Measurements from ENCODE around the gene SIGLEC12.

DNA sequence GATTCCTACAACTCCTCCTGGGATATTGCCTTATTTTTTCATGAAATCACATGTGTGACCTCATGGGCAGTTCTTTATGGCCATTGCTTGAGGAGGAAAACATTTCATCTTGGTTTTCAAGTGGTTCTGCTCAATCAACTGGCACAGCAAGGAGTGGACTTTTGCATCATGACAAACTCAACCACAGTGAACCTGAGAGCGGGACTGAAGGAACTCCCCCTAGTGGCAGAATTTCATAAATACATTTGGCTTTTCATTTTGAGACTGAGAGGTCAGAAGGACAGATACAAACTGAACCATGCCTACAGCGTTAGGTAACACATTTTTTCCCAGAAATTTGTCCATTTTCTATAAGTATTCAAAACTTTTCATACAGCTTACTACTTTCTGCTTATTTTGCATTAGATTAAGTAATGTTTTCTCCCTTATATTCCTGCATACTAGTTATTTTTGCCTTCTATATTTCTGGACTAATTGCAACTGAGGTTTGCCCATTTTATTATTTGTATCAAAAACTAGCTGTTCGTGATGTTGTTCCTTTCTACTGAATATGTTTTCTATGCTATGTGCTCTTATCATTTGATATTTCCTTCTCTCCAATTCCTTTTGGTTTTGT is 13.4 kb upstream of the SIGLEC12 start:
- TF ChIP-seq, protein P1, sequence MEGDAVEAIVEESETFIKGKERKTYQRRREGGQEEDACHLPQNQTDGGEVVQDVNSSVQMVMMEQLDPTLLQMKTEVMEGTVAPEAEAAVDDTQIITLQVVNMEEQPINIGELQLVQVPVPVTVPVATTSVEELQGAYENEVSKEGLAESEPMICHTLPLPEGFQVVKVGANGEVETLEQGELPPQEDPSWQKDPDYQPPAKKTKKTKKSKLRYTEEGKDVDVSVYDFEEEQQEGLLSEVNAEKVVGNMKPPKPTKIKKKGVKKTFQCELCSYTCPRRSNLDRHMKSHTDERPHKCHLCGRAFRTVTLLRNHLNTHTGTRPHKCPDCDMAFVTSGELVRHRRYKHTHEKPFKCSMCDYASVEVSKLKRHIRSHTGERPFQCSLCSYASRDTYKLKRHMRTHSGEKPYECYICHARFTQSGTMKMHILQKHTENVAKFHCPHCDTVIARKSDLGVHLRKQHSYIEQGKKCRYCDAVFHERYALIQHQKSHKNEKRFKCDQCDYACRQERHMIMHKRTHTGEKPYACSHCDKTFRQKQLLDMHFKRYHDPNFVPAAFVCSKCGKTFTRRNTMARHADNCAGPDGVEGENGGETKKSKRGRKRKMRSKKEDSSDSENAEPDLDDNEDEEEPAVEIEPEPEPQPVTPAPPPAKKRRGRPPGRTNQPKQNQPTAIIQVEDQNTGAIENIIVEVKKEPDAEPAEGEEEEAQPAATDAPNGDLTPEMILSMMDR (IDR thresholded peaks at IDR 0.05; ENCODE audit: borderline replicate concordance, extremely low read depth, low read length, poor library complexity, severe bottlenecking): peak; percentile 80
- no peak for TF ChIP-seq EZH2 (IDR thresholded peaks at IDR 0.05; ENCODE audit: borderline replicate concordance, low read depth, low read length, severe bottlenecking)
